MG63 (cell line): ENCODE results near the gene SLC6A4. TPM values are rescaled to one million over a fixed set of nuclear protein-coding genes. Genes with fewer than 3 reads are reported as not detected.
"Not testable (repeated sequence)": the region's sequence is repeated elsewhere in the genome, so short reads cannot be mapped to it uniquely, and the experiment has no call there.

Experiments used
- DNase-seq: peaks from one replicate; pipeline ENCODE4 v3.0.0-alpha.2; 2020
- H3K27me3 ChIP-seq: fragments of 250-450 bp; sonication (Bioruptor Pico); 2 replicates; pipeline ENCODE4 v1.5.1; 2020; ENCODE audit warnings: mild to moderate bottlenecking, moderate library complexity
- H3K36me3 ChIP-seq: fragments of 250-450 bp; sonication (Bioruptor Pico); 2 replicates; pipeline ENCODE4 v1.5.1; 2020; ENCODE audit warnings: mild to moderate bottlenecking, moderate library complexity
- H3K4me3 ChIP-seq: fragments of 250-450 bp; sonication (Bioruptor Pico); 2 replicates; pipeline ENCODE4 v1.5.1; 2020; ENCODE audit warnings: mild to moderate bottlenecking, moderate library complexity
- H3K9me3 ChIP-seq: fragments of 250-450 bp; sonication (Bioruptor Pico); 2 replicates; pipeline ENCODE4 v1.5.1; 2020; ENCODE audit warnings: mild to moderate bottlenecking, moderate library complexity
- total RNA-seq: library from RNA; depleted of rRNA; stranded (reverse); fragments of >200 nt; shearing (Covaris generic); gene quantifications from 2 replicates; pipeline ENCODE4 v1.2.3, GENCODE V29; 2014; ENCODE audit warnings: low replicate concordance

SLC6A4 gene
- total RNA-seq, 1 experiment from 2014 or later: not detected

GRCh38 chr17:30210366-30210765 is 25.1 kb downstream of the SLC6A4 start:
- H3K27me3 ChIP-seq: peaks cover 6% of the 10 kb centered on the region; the same call in 1 of the 2 replicates
- no peak overlapping the region for H3K4me3 ChIP-seq
- H3K9me3 ChIP-seq: no peaks in the 10 kb centered on the region
- DNase-seq: no peak
- no peaks in the 10 kb centered on the region for H3K36me3 ChIP-seq

- Histone ChIP-seq H3K4me3 (no peak overlapping the region), H3K36me3 (no peaks in the 10 kb centered on the region), H3K27me3 (peaks cover 6% of the 10 kb centered on the region; the same call in 1 of the 2 replicates), H3K9me3 (no peaks in the 10 kb centered on the region)
- DNase-seq: no peak
These were observed 25.6 kb downstream of the SLC6A4 start for GRCh38 chr17:30209930-30210329.

GRCh38 chr17:30208214-30208613 is 27.3 kb downstream of the SLC6A4 start:
- no peaks in the 10 kb centered on the region for H3K9me3 ChIP-seq
- H3K27me3 ChIP-seq: peaks cover 6% of the 10 kb centered on the region; the same call in 1 of the 2 replicates
- H3K4me3 ChIP-seq: no peak overlapping the region
- no peak for DNase-seq
- no peaks in the 10 kb centered on the region for H3K36me3 ChIP-seq

GRCh38 chr17:30207655-30208054 is 27.8 kb downstream of the SLC6A4 start:
- H3K9me3 ChIP-seq: no peaks in the 10 kb centered on the region
- no peaks in the 10 kb centered on the region for H3K36me3 ChIP-seq
- no peak for DNase-seq
- peaks cover 6% of the 10 kb centered on the region; the same call in 1 of the 2 replicates for H3K27me3 ChIP-seq
- H3K4me3 ChIP-seq: no peak overlapping the region

GRCh38 chr17:30203471-30203981 is 32.0 kb downstream of the SLC6A4 start:
- Histone ChIP-seq H3K9me3 (no peaks in the 10 kb centered on the region), H3K4me3 (no peak overlapping the region), H3K36me3 (no peaks in the 10 kb centered on the region), H3K27me3 (peaks cover 6% of the 10 kb centered on the region; the same call in 1 of the 2 replicates)
- no peak for DNase-seq

GRCh38 chr17:30200656-30201055 is 34.8 kb downstream of the SLC6A4 start:
- H3K4me3 ChIP-seq, H3K9me3 ChIP-seq, H3K36me3 ChIP-seq, H3K27me3 ChIP-seq, DNase-seq: not testable (repeated sequence)

GRCh38 chr17:30200106-30200505 is 35.4 kb downstream of the SLC6A4 start:
- H3K27me3 ChIP-seq: no peaks in the 10 kb centered on the region
- no peaks in the 10 kb centered on the region for H3K36me3 ChIP-seq
- H3K4me3 ChIP-seq: no peak overlapping the region
- H3K9me3 ChIP-seq: no peaks in the 10 kb centered on the region
- no peak for DNase-seq

GRCh38 chr17:30199600-30199999 is 35.9 kb downstream of the SLC6A4 start:
- H3K36me3 ChIP-seq: no peaks in the 10 kb centered on the region
- H3K27me3 ChIP-seq: no peaks in the 10 kb centered on the region
- no peaks in the 10 kb centered on the region for H3K9me3 ChIP-seq
- no peak for DNase-seq
- H3K4me3 ChIP-seq: no peak overlapping the region

- no peak overlapping the region for H3K4me3 ChIP-seq
- no peaks in the 10 kb centered on the region for H3K9me3 ChIP-seq
- no peak for DNase-seq
- no peaks in the 10 kb centered on the region for H3K27me3 ChIP-seq
- H3K36me3 ChIP-seq: no peaks in the 10 kb centered on the region
These were observed 38.1 kb downstream of the SLC6A4 start for GRCh38 chr17:30197416-30197815.

GRCh38 chr17:30196504-30196903 is 39.0 kb downstream of the SLC6A4 start:
- no peak overlapping the region for H3K4me3 ChIP-seq
- no peak for DNase-seq
- H3K9me3 ChIP-seq: no peaks in the 10 kb centered on the region
- H3K27me3 ChIP-seq: no peaks in the 10 kb centered on the region
- no peaks in the 10 kb centered on the region for H3K36me3 ChIP-seq

- Histone ChIP-seq H3K27me3 (no peaks in the 10 kb centered on the region), H3K36me3 (peaks cover 15% of the 10 kb centered on the region)
These were observed 44.4 kb downstream of the SLC6A4 start for GRCh38 chr17:30191072-30191471.

GRCh38 chr17:30188211-30188939 is 47.1 kb downstream of the SLC6A4 start:
- peaks cover 40% of the 10 kb centered on the region for H3K36me3 ChIP-seq
- no peaks in the 10 kb centered on the region for H3K9me3 ChIP-seq
- no peak for DNase-seq
- no peak overlapping the region for H3K4me3 ChIP-seq
- no peaks in the 10 kb centered on the region for H3K27me3 ChIP-seq

More at GRCh38 chr17:30191072-30191471, 44.4 kb downstream of the SLC6A4 start:
- Histone ChIP-seq H3K4me3 (no peak overlapping the region), H3K9me3 (no peaks in the 10 kb centered on the region)
- DNase-seq: no peak

GRCh38 chr17:30187573-30187972 is 47.9 kb downstream of the SLC6A4 start:
- H3K27me3 ChIP-seq: no peaks in the 10 kb centered on the region
- H3K4me3 ChIP-seq: no peak overlapping the region
- H3K9me3 ChIP-seq: no peaks in the 10 kb centered on the region
- DNase-seq: no peak
- peaks cover 43% of the 10 kb centered on the region for H3K36me3 ChIP-seq

- peaks cover 49% of the 10 kb centered on the region for H3K36me3 ChIP-seq
- no peaks in the 10 kb centered on the region for H3K27me3 ChIP-seq
- no peak for DNase-seq
- no peak overlapping the region for H3K4me3 ChIP-seq
- no peaks in the 10 kb centered on the region for H3K9me3 ChIP-seq
These were observed 48.7 kb downstream of the SLC6A4 start for GRCh38 chr17:30186761-30187160.

- no peaks in the 10 kb centered on the region for H3K27me3 ChIP-seq
- H3K4me3 ChIP-seq: no peak overlapping the region
- DNase-seq: no peak
- peaks cover 80% of the 10 kb centered on the region for H3K36me3 ChIP-seq
- no peaks in the 10 kb centered on the region for H3K9me3 ChIP-seq
These were observed 58.6 kb downstream of the SLC6A4 start for GRCh38 chr17:30176855-30177254.

GRCh38 chr17:30174556-30174955 is 60.9 kb downstream of the SLC6A4 start:
- Histone ChIP-seq H3K9me3 (no peaks in the 10 kb centered on the region), H3K4me3 (no peak overlapping the region), H3K36me3 (peaks cover 76% of the 10 kb centered on the region), H3K27me3 (no peaks in the 10 kb centered on the region)
- no peak for DNase-seq

- Histone ChIP-seq H3K27me3 (no peaks in the 10 kb centered on the region), H3K36me3 (peaks cover 77% of the 10 kb centered on the region), H3K4me3 (no peak overlapping the region), H3K9me3 (no peaks in the 10 kb centered on the region)
- no peak for DNase-seq
These were observed 61.8 kb downstream of the SLC6A4 start for GRCh38 chr17:30173649-30174048.

GRCh38 chr17:30172560-30172959 is 62.9 kb downstream of the SLC6A4 start:
- Histone ChIP-seq H3K9me3 (no peaks in the 10 kb centered on the region), H3K4me3 (no peak overlapping the region), H3K36me3 (peaks cover 69% of the 10 kb centered on the region), H3K27me3 (no peaks in the 10 kb centered on the region)
- no peak for DNase-seq
